ENCODE results near the gene DNM3. TPM values are rescaled to one million over a fixed set of nuclear protein-coding genes. Genes with fewer than 3 reads are reported as not detected.

Gene DNM3
- total RNA-seq, 1 experiment from 2014 or later = 2.7 TPM

DNA sequence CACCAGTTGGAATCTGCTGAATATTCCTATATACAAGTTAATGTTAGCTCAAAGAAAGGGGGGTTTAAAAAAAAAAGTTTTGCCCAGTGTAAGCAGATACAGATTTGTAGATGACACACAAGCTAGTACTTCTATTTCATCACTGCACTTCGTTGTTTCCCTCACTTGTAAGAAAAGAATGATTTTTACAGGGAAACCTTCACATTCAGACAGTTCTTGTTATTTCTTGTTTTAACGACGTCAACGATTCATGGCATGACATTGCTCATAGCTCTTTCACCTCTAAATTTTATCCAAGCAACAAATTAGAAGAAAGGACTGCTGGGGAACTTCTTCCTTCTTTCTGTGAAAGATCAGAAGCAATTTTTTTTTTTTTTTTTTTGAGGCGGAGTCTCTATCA is 553.5 kb downstream of the DNM3 start:
- Mint-ChIP-seq H3K9me3 (no peaks in the 10 kb centered on the region), H3K4me3 (no peak overlapping the region)

More for the DNA sequence above, 553.5 kb downstream of the DNM3 start:
- H3K18ac ChIP-seq (ENCODE audit: insufficient read length, low read depth, low read length) = no peak overlapping the region
- H2BK15ac ChIP-seq (ENCODE audit: low read depth, low read length) = no peak overlapping the region
- Mint-ChIP-seq H3K36me3 (ENCODE audit: insufficient read depth in 1 of 3, low read depth in 3 of 3) (no peaks in the 10 kb centered on the region), H3K4me1 (peaks cover 42 to 48% of the 10 kb centered on the region in 2 experiments), H3K27ac (peak overlapping the region in 1 of 3 experiments; percentile 46; a peak in 1 of 7 replicates), H3K27me3 (ENCODE audit: low read depth) (no peaks in the 10 kb centered on the region)
- H2BK5ac ChIP-seq (ENCODE audit: insufficient read length, low read length) = no peak overlapping the region
- H3K23me2 ChIP-seq (ENCODE audit: insufficient read length, low read depth, low read length, poor library complexity, severe bottlenecking) = no peaks in the 10 kb centered on the region
- no peak overlapping the region for H3K14ac ChIP-seq (ENCODE audit: insufficient read depth, low read length)
- H3K9ac ChIP-seq (ENCODE audit: extremely low read depth, insufficient read length, low read length) = no peak overlapping the region
- H3K4me1 ChIP-seq (ENCODE audit: insufficient read depth, low read length) = peaks cover 4% of the 10 kb centered on the region; the same call in 1 of the 2 replicates
- H3K79me2 ChIP-seq (ENCODE audit: insufficient read depth, low read length) = no peaks in the 10 kb centered on the region
- no peaks in the 10 kb centered on the region for H3K9me3 ChIP-seq (ENCODE audit: control insufficient read depth, low read depth, low read length)
- H3K79me1 ChIP-seq (ENCODE audit: insufficient read depth, low read depth, low read length, poor library complexity, severe bottlenecking) = no peaks in the 10 kb centered on the region
- H3K27me3 ChIP-seq (ENCODE audit: insufficient read depth, low read length) = no peaks in the 10 kb centered on the region
- DNase-seq = no peak
- TF ChIP-seq, protein P1, sequence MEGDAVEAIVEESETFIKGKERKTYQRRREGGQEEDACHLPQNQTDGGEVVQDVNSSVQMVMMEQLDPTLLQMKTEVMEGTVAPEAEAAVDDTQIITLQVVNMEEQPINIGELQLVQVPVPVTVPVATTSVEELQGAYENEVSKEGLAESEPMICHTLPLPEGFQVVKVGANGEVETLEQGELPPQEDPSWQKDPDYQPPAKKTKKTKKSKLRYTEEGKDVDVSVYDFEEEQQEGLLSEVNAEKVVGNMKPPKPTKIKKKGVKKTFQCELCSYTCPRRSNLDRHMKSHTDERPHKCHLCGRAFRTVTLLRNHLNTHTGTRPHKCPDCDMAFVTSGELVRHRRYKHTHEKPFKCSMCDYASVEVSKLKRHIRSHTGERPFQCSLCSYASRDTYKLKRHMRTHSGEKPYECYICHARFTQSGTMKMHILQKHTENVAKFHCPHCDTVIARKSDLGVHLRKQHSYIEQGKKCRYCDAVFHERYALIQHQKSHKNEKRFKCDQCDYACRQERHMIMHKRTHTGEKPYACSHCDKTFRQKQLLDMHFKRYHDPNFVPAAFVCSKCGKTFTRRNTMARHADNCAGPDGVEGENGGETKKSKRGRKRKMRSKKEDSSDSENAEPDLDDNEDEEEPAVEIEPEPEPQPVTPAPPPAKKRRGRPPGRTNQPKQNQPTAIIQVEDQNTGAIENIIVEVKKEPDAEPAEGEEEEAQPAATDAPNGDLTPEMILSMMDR (conservative IDR thresholded peaks at IDR 0.05) = no peak
- H4K8ac ChIP-seq (replicated peaks; ENCODE audit: insufficient read length, low read depth, low read length) = no peak overlapping the region
- no peak overlapping the region for H4K91ac ChIP-seq (ENCODE audit: insufficient read length, low read depth, low read length)
- no peak overlapping the region for H3K23ac ChIP-seq (ENCODE audit: insufficient read length, low read depth, low read length)
- no peak overlapping the region for H2BK120ac ChIP-seq (ENCODE audit: low read depth, low read length, poor library complexity, severe bottlenecking)
- H2BK12ac ChIP-seq (ENCODE audit: insufficient read length, low read depth, low read length) = no peak overlapping the region
- no peak overlapping the region for H3K4me2 ChIP-seq (ENCODE audit: insufficient read depth, insufficient read length, low read length)
- no peak overlapping the region for H3K56ac ChIP-seq (ENCODE audit: insufficient read length, low read depth, low read length)
- WGBS (ENCODE audit: extremely low coverage, insufficient read length, low lambda C conversion rate) = no CpG with 5 or more reads among the region's 5 CpGs
- no peak overlapping the region for H3K27ac ChIP-seq (ENCODE audit: insufficient read length, low read depth, low read length)
- no peak overlapping the region for H3T11ph ChIP-seq (ENCODE audit: low read length)
- no peak overlapping the region for H2AK5ac ChIP-seq (ENCODE audit: insufficient read length, low read length)
- no peaks in the 10 kb centered on the region for H4K20me1 ChIP-seq (ENCODE audit: control insufficient read depth, insufficient read depth, insufficient read length)
- H3K4ac ChIP-seq (ENCODE audit: low read depth, low read length) = no peak overlapping the region
- H2AFZ ChIP-seq (ENCODE audit: low read length) = no peak overlapping the region
- no peak overlapping the region for H4K5ac ChIP-seq (ENCODE audit: insufficient read length, low read depth, low read length)
- H2BK20ac ChIP-seq (ENCODE audit: low read depth, low read length, poor library complexity, severe bottlenecking) = no peak overlapping the region
